Activated CD8-positive, alpha-beta memory T cell treated with anti-CD3 and anti-CD28 coated beads for 24 hours (primary cell): ENCODE results near the gene FMOD.
"Not testable (repeated sequence)": the region's sequence is repeated elsewhere in the genome, so short reads cannot be mapped to it uniquely, and the experiment has no call there.

Experiments used
- DNase-seq: peaks from one replicate; pipeline ENCODE4 v3.0.0-alpha.2; 2020

The FMOD gene

GRCh38 chr1:203325418-203326091 lies 25.4 kb downstream of the FMOD start:
- no peak for DNase-seq

- DNase-seq = peak; percentile 75
These were observed 25.9 kb downstream of the FMOD start for GRCh38 chr1:203325026-203325417.

GRCh38 chr1:203324105-203325025 lies 26.6 kb downstream of the FMOD start:
- no peak for DNase-seq

- DNase-seq = no peak
These were observed 27.3 kb downstream of the FMOD start for GRCh38 chr1:203323587-203323986.

GRCh38 chr1:203322500-203323179 lies 28.3 kb downstream of the FMOD start:
- DNase-seq = no peak

- DNase-seq = no peak
These were observed 29.5 kb downstream of the FMOD start for GRCh38 chr1:203321273-203322052.

GRCh38 chr1:203320591-203321272 lies 30.2 kb downstream of the FMOD start:
- no peak for DNase-seq

- DNase-seq = no peak
These were observed 32.7 kb downstream of the FMOD start for GRCh38 chr1:203318229-203318517.

GRCh38 chr1:203317429-203318228 lies 33.3 kb downstream of the FMOD start:
- DNase-seq = no peak

GRCh38 chr1:203316626-203317093 lies 34.3 kb downstream of the FMOD start:
- no peak for DNase-seq

- DNase-seq = not testable (repeated sequence)
These were observed 36.7 kb downstream of the FMOD start for GRCh38 chr1:203314025-203314759.

GRCh38 chr1:203311368-203312301 lies 39.3 kb downstream of the FMOD start:
- no peak for DNase-seq

- no peak for DNase-seq
These were observed 42.0 kb downstream of the FMOD start for GRCh38 chr1:203308923-203309331.

- DNase-seq = no peak
These were observed 42.5 kb downstream of the FMOD start for GRCh38 chr1:203308328-203308922.

- no peak for DNase-seq
These were observed 43.2 kb downstream of the FMOD start for GRCh38 chr1:203307641-203308126.

GRCh38 chr1:203306965-203307541 lies 43.9 kb downstream of the FMOD start:
- peak; percentile 79 for DNase-seq

GRCh38 chr1:203306089-203306964 lies 44.6 kb downstream of the FMOD start:
- DNase-seq = peak; percentile 80

- no peak for DNase-seq
These were observed 45.2 kb downstream of the FMOD start for GRCh38 chr1:203305809-203306088.
